Left renal pelvis (tissue), 4 donors: ENCODE data around the gene LRMDA. TPM values are rescaled to one million over a fixed set of nuclear protein-coding genes. Genes with fewer than 3 reads are reported as not detected.
"Not testable (repeated sequence)": the region's sequence is repeated elsewhere in the genome, so short reads cannot be mapped to it uniquely, and the experiment has no call there.

Experiments used
- DNase-seq, 4 donors: peaks; one replicate each; pipeline ENCODE4 v3.0.0-alpha.2; 2013; ENCODE audit warnings: low read depth in 4 of 4, low spot score in 3 of 4
- polyA plus RNA-seq, 4 donors: library from polyadenylated mRNA; unstranded; fragments of 120-200 nt; gene quantifications; one replicate each; pipeline ENCODE4 v1.2.1, GENCODE V29; 2013; ENCODE audit not compliant: insufficient read length in 4 of 4

Gene LRMDA
- polyA plus RNA-seq, 4 donors, result 7.8 to 23.9 (median 16.5) TPM

- DNase-seq, result no peak
Measured at GRCh38 chr10:76558586-76558985, 1127.2 kb downstream of the LRMDA start.

- DNase-seq, result no peak
Measured at GRCh38 chr10:76558996-76559891, 1127.8 kb downstream of the LRMDA start.

- DNase-seq, result no peak
Measured at GRCh38 chr10:76559892-76560220, 1128.4 kb downstream of the LRMDA start.

GRCh38 chr10:76560338-76560737 lies 1128.9 kb downstream of the LRMDA start:
- no peak for DNase-seq

GRCh38 chr10:76563286-76563685 lies 1131.9 kb downstream of the LRMDA start:
- no peak for DNase-seq

- DNase-seq, result no peak
Measured at GRCh38 chr10:76572021-76572420, 1140.6 kb downstream of the LRMDA start.

GRCh38 chr10:76576276-76576962 lies 1145.0 kb downstream of the LRMDA start:
- no peak for DNase-seq

- no peak for DNase-seq
Measured at GRCh38 chr10:76577455-76577854, 1146.0 kb downstream of the LRMDA start.

GRCh38 chr10:76581506-76582256 lies 1150.3 kb downstream of the LRMDA start:
- DNase-seq, result no peak

GRCh38 chr10:76582531-76582930 lies 1151.1 kb downstream of the LRMDA start:
- no peak for DNase-seq

GRCh38 chr10:76583711-76584161 lies 1152.3 kb downstream of the LRMDA start:
- DNase-seq, result peak in 2 of 4 donors; percentile 12 to 31

- DNase-seq, result not testable (repeated sequence)
Measured at GRCh38 chr10:76584466-76584865, 1153.0 kb downstream of the LRMDA start.

Other genes with a start within 250 kb of the LRMDA start
- 100 to 1,000 TPM; 155 to 274 (median 224) TPM for gene VDAC2, start 220.8 kb upstream of the LRMDA start, polyA plus RNA-seq
- 10 to 100 TPM in 1 of 4 donors, 1 to 10 TPM in 3; 2.9 to 14.2 (median 5.4) TPM for gene COMTD1, start 195.7 kb upstream of the LRMDA start, polyA plus RNA-seq
- gene ZNF503, start 29.9 kb upstream of the LRMDA start, polyA plus RNA-seq, result 10 to 100 TPM; 37.3 to 85.5 (median 59.6) TPM